ENCODE data around the gene APCDD1L. TPM values are rescaled to one million over a fixed set of nuclear protein-coding genes. Genes with fewer than 3 reads are reported as not detected.

Gene APCDD1L
- total RNA-seq, 1 donor from 2014 or later, result 16.4 TPM

- H3K79me2 ChIP-seq (ENCODE audit: insufficient read depth, low read length), result peaks cover 14% of the 10 kb centered on the region
- no peaks in the 10 kb centered on the region for H3K36me3 ChIP-seq (ENCODE audit: insufficient read depth, low read length)
- DNase-seq (ENCODE audit: low read depth), result no peak
- Mint-ChIP-seq H3K4me3 (ENCODE audit: unreplicated experiment) (no peak overlapping the region), H3K27ac (ENCODE audit: unreplicated experiment) (no peak overlapping the region), H3K27me3 (ENCODE audit: low read depth, unreplicated experiment) (no peaks in the 10 kb centered on the region), H3K4me1 (ENCODE audit: low read depth, unreplicated experiment) (peaks cover 3% of the 10 kb centered on the region), H3K9me3 (ENCODE audit: unreplicated experiment) (peaks cover 3% of the 10 kb centered on the region), H3K36me3 (ENCODE audit: low read depth, unreplicated experiment) (peaks cover 10% of the 10 kb centered on the region)
- H4K20me1 ChIP-seq (ENCODE audit: insufficient read depth, low read length), result peaks cover 14% of the 10 kb centered on the region
- no peak overlapping the region for H3K4me2 ChIP-seq (ENCODE audit: low read length)
- no peak overlapping the region for H3K9ac ChIP-seq (ENCODE audit: low read length)
- no peak for FAIRE-seq
- H3K27me3 ChIP-seq (ENCODE audit: insufficient read depth, low read length), result no peaks in the 10 kb centered on the region
- no peak overlapping the region for H2AFZ ChIP-seq (ENCODE audit: low read depth, low read length)
- no peak for TF ChIP-seq CTCF (IDR thresholded peaks at IDR 0.05; ENCODE audit: insufficient read depth, low read depth, low read length)
- no peak for TF ChIP-seq EZH2 (IDR thresholded peaks at IDR 0.05; ENCODE audit: insufficient read depth, low read length)
- no peaks in the 10 kb centered on the region for H3K4me1 ChIP-seq (ENCODE audit: insufficient read depth, low read length)
- H3K27ac ChIP-seq (ENCODE audit: low read depth, low read length), result no peak overlapping the region
- H3K4me3 ChIP-seq (ENCODE audit: insufficient read depth, low read depth, low read length), result no peak overlapping the region
- no peaks in the 10 kb centered on the region for H3K9me3 ChIP-seq (ENCODE audit: insufficient read depth, low read depth, low read length)
These were observed 20.1 kb downstream of the APCDD1L start for GRCh38 chr20:58494923-58495622.

- Histone ChIP-seq H3K27me3 (ENCODE audit: insufficient read depth, low read length) (no peaks in the 10 kb centered on the region), H3K4me1 (ENCODE audit: insufficient read depth, low read length) (no peaks in the 10 kb centered on the region), H3K79me2 (ENCODE audit: insufficient read depth, low read length) (peaks cover 14% of the 10 kb centered on the region), H4K20me1 (ENCODE audit: insufficient read depth, low read length) (peaks cover 14% of the 10 kb centered on the region), H3K27ac (ENCODE audit: low read depth, low read length) (no peak overlapping the region), H3K9ac (ENCODE audit: low read length) (no peak overlapping the region), H2AFZ (ENCODE audit: low read depth, low read length) (no peak overlapping the region), H3K36me3 (ENCODE audit: insufficient read depth, low read length) (no peaks in the 10 kb centered on the region), H3K4me3 (ENCODE audit: insufficient read depth, low read depth, low read length) (no peak overlapping the region), H3K4me2 (ENCODE audit: low read length) (no peak overlapping the region), H3K9me3 (ENCODE audit: insufficient read depth, low read depth, low read length) (no peaks in the 10 kb centered on the region)
- H3K9me3 Mint-ChIP-seq (ENCODE audit: unreplicated experiment), result peaks cover 15% of the 10 kb centered on the region
- DNase-seq (ENCODE audit: low read depth), result no peak
- no peaks in the 10 kb centered on the region for H3K27me3 Mint-ChIP-seq (ENCODE audit: low read depth, unreplicated experiment)
- no peak overlapping the region for H3K4me3 Mint-ChIP-seq (ENCODE audit: unreplicated experiment)
- FAIRE-seq, result no peak
- no peak for TF ChIP-seq CTCF (IDR thresholded peaks at IDR 0.05; ENCODE audit: insufficient read depth, low read depth, low read length)
- no peak for TF ChIP-seq EZH2 (IDR thresholded peaks at IDR 0.05; ENCODE audit: insufficient read depth, low read length)
- H3K4me1 Mint-ChIP-seq (ENCODE audit: low read depth, unreplicated experiment), result peaks cover 3% of the 10 kb centered on the region
- H3K27ac Mint-ChIP-seq (ENCODE audit: unreplicated experiment), result no peak overlapping the region
- peaks cover 15% of the 10 kb centered on the region for H3K36me3 Mint-ChIP-seq (ENCODE audit: low read depth, unreplicated experiment)
These were observed 22.2 kb downstream of the APCDD1L start for GRCh38 chr20:58492795-58493524.
